Retinal pigment epithelial cell (primary cell): ENCODE results near the gene RAB30.

Source experiments
- DNase-seq: peaks from one replicate; pipeline ENCODE4 v3.0.0-alpha.2; 2010; ENCODE audit warnings: low read depth
- H3K4me3 ChIP-seq: 2 replicates; pipeline ENCODE4 v1.5.1; 2011; ENCODE audit warnings: mild to moderate bottlenecking, low read length, control low read depth, moderate library complexity
- TF ChIP-seq, protein P1 (sequence below): conservative IDR thresholded peaks from 2 replicates; pipeline ENCODE4 v1.5.1; 2011; ENCODE audit warnings: low read depth, low read length, control low read depth, inconsistent platforms

Gene RAB30

DNA sequence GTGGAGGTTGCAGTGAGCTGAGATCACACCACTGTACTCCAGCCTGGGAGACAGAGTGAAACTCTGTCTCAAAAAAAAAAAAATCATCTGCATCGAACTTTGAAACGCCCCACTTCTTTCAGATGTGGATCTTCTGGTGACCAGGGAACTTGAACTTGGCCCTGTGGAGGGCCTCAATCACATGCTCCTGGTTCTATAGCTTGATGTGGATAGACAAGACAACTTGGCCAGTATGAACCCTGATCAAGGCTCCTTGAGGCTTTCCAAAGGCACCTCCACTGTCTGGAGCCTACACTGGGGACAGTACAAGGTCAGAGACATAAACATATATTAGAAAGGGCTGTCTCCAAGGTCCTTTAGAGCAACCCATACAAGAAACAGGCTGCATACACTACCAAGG is 30.6 kb downstream of the RAB30 start:
- H3K4me3 ChIP-seq, result no peak overlapping the region
- TF ChIP-seq, protein P1, sequence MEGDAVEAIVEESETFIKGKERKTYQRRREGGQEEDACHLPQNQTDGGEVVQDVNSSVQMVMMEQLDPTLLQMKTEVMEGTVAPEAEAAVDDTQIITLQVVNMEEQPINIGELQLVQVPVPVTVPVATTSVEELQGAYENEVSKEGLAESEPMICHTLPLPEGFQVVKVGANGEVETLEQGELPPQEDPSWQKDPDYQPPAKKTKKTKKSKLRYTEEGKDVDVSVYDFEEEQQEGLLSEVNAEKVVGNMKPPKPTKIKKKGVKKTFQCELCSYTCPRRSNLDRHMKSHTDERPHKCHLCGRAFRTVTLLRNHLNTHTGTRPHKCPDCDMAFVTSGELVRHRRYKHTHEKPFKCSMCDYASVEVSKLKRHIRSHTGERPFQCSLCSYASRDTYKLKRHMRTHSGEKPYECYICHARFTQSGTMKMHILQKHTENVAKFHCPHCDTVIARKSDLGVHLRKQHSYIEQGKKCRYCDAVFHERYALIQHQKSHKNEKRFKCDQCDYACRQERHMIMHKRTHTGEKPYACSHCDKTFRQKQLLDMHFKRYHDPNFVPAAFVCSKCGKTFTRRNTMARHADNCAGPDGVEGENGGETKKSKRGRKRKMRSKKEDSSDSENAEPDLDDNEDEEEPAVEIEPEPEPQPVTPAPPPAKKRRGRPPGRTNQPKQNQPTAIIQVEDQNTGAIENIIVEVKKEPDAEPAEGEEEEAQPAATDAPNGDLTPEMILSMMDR, result no peak
- DNase-seq, result no peak

- no peak overlapping the region for H3K4me3 ChIP-seq
- TF ChIP-seq, protein P1, result no peak
- DNase-seq, result no peak
Measured at GRCh38 chr11:83039566-83039965, 32.1 kb downstream of the RAB30 start.

DNA sequence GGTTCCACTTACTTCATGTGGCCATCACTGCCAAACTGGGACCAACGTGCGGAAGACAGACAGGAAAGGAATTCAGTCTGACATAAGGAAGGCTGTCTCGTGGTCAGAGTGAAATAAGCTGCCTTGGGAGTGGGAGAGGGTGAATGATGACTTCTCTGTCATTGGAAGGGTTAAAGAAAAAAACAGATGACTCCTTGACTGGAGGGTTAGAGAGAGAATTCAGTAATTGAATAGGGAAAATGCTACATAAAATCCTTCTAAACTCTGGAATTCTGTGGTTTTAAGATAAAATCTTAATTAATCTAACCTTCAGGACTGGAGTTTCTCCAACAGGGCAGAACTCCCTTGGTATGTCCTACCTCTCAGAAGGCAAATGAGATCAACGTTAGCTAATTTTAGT is 33.8 kb downstream of the RAB30 start:
- TF ChIP-seq, protein P1, result no peak
- H3K4me3 ChIP-seq, result no peak overlapping the region
- DNase-seq, result no peak

DNA sequence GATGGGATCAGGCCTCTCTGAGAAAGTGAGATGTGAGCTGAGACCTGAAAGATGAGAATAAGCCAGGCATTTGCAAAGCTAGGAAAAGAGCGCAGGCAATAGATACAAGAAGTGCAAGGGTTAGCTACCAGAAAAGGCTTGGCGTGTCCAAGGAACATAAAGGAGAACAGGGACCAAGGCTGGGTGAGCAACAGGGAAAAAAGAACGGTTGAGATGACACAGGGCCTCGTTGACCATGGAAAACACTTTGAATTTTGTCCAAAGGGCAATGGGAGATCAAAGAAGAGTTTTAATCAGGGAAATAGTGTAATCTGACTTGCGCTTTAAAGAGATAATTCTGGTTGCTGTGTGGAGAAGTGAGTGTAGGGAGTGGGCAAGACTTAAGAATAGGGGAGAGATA is 35.0 kb downstream of the RAB30 start:
- H3K4me3 ChIP-seq, result no peak overlapping the region
- DNase-seq, result no peak
- TF ChIP-seq, protein P1, result no peak

- H3K4me3 ChIP-seq, result no peak overlapping the region
- DNase-seq, result no peak
- TF ChIP-seq, protein P1, result no peak
Measured at GRCh38 chr11:83035070-83035854, 36.4 kb downstream of the RAB30 start.

- no peak for DNase-seq
- no peak overlapping the region for H3K4me3 ChIP-seq
- TF ChIP-seq, protein P1, result no peak
Measured at GRCh38 chr11:83034673-83035014, 37.1 kb downstream of the RAB30 start.

DNA sequence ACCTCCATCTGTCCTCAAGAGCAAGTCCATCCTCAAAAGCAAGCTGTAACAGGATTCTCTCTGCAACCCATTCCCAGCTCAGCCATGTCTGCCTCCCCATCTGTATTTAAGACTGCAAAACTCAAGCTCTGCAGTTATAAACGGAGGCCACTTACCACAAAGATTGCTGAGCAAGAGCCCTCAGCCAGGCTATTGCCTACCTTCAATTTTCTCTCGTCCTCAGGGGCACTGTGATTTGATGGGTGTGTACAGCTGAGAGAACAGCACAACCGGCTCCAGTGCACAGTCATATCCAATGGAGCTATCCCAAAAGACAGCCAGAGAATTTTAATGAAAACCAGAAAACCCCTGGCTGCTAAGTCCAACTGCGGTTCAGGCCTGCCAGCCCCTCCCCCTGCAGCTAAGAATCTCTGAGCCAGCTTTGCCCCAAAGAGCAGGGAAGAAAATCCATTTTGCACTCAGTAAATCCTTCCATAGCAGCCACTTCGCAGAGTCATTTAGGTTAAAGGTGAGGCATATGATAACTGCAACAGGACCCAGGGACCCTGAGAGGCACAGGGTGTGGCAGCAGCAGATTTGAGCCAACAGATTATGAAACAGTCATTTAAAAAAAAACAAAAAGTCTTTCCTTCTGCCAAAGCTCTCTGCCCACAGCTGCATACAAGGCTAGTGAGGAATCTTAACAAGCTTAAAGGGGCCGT is 37.6 kb downstream of the RAB30 start:
- no peak overlapping the region for H3K4me3 ChIP-seq
- peak; percentile 33 for DNase-seq
- TF ChIP-seq, protein P1, result no peak
